HCT116 (cell line): ENCODE results near the gene TOX3.

Experiments
- ATF3 ChIP-seq: IDR thresholded peaks from 2 replicates; pipeline ENCODE4 v1.6.1; 2012
- CTCF ChIP-seq, 3 experiments: fragments of 200-600 bp in 1 of 3; sonication (generic) in 1 of 3; IDR thresholded peaks in 2 of 3; conservative IDR thresholded peaks in 1 of 3; 2 replicates each; pipeline ENCODE4 v1.5.1; 2012 to 2017; ENCODE audit warnings: low read depth in 2 of 3, low read length in 2 of 3, antibody characterized with exemption in 1 of 3, borderline replicate concordance in 1 of 3, control low read depth in 1 of 3, mild to moderate bottlenecking in 1 of 3, mixed read lengths in 1 of 3, mixed run types in 1 of 3, moderate library complexity in 1 of 3; ENCODE audit not compliant: insufficient read depth in 1 of 3
- ELF1 ChIP-seq: IDR thresholded peaks from 2 replicates; pipeline ENCODE4 v1.6.1; 2012; ENCODE audit warnings: low read depth, borderline replicate concordance
- EZH2 ChIP-seq: fragments of 200-600 bp; sonication (generic); IDR thresholded peaks from 2 replicates; pipeline ENCODE4 v1.6.1; 2017; ENCODE audit warnings: antibody characterized with exemption, mixed run types
- EZH2phosphoT487 ChIP-seq: fragments of 200-600 bp; IDR thresholded peaks from 2 replicates; pipeline ENCODE4 v1.6.1; 2018; ENCODE audit warnings: antibody characterized with exemption, borderline replicate concordance
- JUND ChIP-seq: IDR thresholded peaks from 2 replicates; pipeline ENCODE4 v1.6.1; 2012
- POLR2A ChIP-seq: IDR thresholded peaks from 2 replicates; pipeline ENCODE4 v1.7.0; 2011; ENCODE audit warnings: borderline replicate concordance; ENCODE audit not compliant: insufficient read depth, insufficient read length; ENCODE audit errors: extremely low read depth
- POLR2AphosphoS5 ChIP-seq: IDR thresholded peaks from 2 replicates; pipeline ENCODE4 v1.6.1; 2011; ENCODE audit warnings: mild to moderate bottlenecking, low read depth, low read length, moderate library complexity
- RAD21 ChIP-seq: IDR thresholded peaks from 2 replicates; pipeline ENCODE4 v1.6.1; 2012; ENCODE audit warnings: low read depth, mild to moderate bottlenecking
- REST ChIP-seq: IDR thresholded peaks from 2 replicates; pipeline ENCODE4 v1.6.1; 2012; ENCODE audit warnings: low read depth
- SIN3A ChIP-seq: IDR thresholded peaks from 2 replicates; pipeline ENCODE4 v1.6.1; 2012; ENCODE audit warnings: low read depth
- SP1 ChIP-seq: IDR thresholded peaks from 2 replicates; pipeline ENCODE4 v1.6.1; 2012; ENCODE audit warnings: low read depth
- SRF ChIP-seq: IDR thresholded peaks from 2 replicates; pipeline ENCODE4 v1.6.1; 2012; ENCODE audit warnings: low read depth
- YY1 ChIP-seq: IDR thresholded peaks from 2 replicates; pipeline ENCODE4 v1.6.1; 2011; ENCODE audit warnings: low read length, low read depth, moderate library complexity, mild to moderate bottlenecking; ENCODE audit not compliant: insufficient replicate concordance; ENCODE audit errors: extremely low read depth

GRCh38 chr16:52591471-52591870 lies 44.5 kb upstream of the TOX3 start:
- TF ChIP-seq POLR2A, result no peak
- TF ChIP-seq SRF, result no peak
- TF ChIP-seq EZH2phosphoT487, result no peak
- no peak for TF ChIP-seq POLR2AphosphoS5
- no peak for TF ChIP-seq CTCF (IDR thresholded peaks at IDR 0.05 in 2 of 3, conservative IDR thresholded peaks at IDR 0.05 in 1 of 3; ENCODE audit: borderline replicate concordance in 1 of 3, insufficient read depth in 1 of 3, low read depth in 2 of 3, low read length in 2 of 3)
- no peak for TF ChIP-seq EZH2
- no peak for TF ChIP-seq RAD21
- no peak for TF ChIP-seq ATF3
- TF ChIP-seq SP1, result no peak
- TF ChIP-seq ELF1, result no peak
- TF ChIP-seq YY1, result no peak
- TF ChIP-seq JUND, result no peak
- no peak for TF ChIP-seq SIN3A
- no peak for TF ChIP-seq REST
